Glutamatergic neuron (in vitro differentiated cells): ENCODE data around the gene WDR73. TPM values are rescaled to one million over a fixed set of nuclear protein-coding genes. Genes with fewer than 3 reads are reported as not detected.
A peak's percentile ranks its signal among the peaks of the same experiment; 100 is the strongest.

ENCODE experiments used
- DNase-seq: peaks from one replicate; pipeline ENCODE4 v3.0.0; 2022
- H3K27ac Mint-ChIP-seq: one replicate; pipeline ENCODE4 v1.8.0; 2020; ENCODE audit warnings: mild to moderate bottlenecking, mixed read lengths, inconsistent platforms; ENCODE audit not compliant: unreplicated experiment
- H3K27me3 Mint-ChIP-seq: one replicate; pipeline ENCODE4 v1.8.0; 2020; ENCODE audit warnings: mild to moderate bottlenecking, moderate library complexity, mixed read lengths, inconsistent platforms; ENCODE audit not compliant: unreplicated experiment
- H3K36me3 Mint-ChIP-seq: one replicate; pipeline ENCODE4 v1.8.0; 2020; ENCODE audit warnings: mild to moderate bottlenecking, mixed read lengths, inconsistent platforms; ENCODE audit not compliant: unreplicated experiment
- H3K4me1 Mint-ChIP-seq: one replicate; pipeline ENCODE4 v1.8.0; 2020; ENCODE audit warnings: mild to moderate bottlenecking, low read depth, mixed read lengths, inconsistent platforms; ENCODE audit not compliant: unreplicated experiment
- H3K4me3 Mint-ChIP-seq: one replicate; pipeline ENCODE4 v1.8.0; 2020; ENCODE audit warnings: mild to moderate bottlenecking, mixed read lengths, inconsistent platforms; ENCODE audit not compliant: unreplicated experiment
- H3K9me3 Mint-ChIP-seq: one replicate; pipeline ENCODE4 v1.8.0; 2020; ENCODE audit warnings: mild to moderate bottlenecking, moderate library complexity, mixed read lengths, inconsistent platforms; ENCODE audit not compliant: unreplicated experiment
- total RNA-seq: library from RNA; stranded (reverse); fragmentation: NEBNext Ultra II Directional; extraction: Animal tissue kit (Norgen Biotek cat#: 25700); gene quantifications from one replicate; pipeline ENCODE4 v1.2.1, GENCODE V29; 2021; ENCODE audit not compliant: unreplicated experiment
- TF ChIP-seq, protein P1 (sequence below): fragments of 200-600 bp; sonication (generic); IDR thresholded peaks from one replicate; pipeline ENCODE4 v1.5.0; 2021; ENCODE audit not compliant: partially characterized antibody, unreplicated experiment

The WDR73 gene
- total RNA-seq, 1 donor from 2014 or later: 19.5 TPM

DNA sequence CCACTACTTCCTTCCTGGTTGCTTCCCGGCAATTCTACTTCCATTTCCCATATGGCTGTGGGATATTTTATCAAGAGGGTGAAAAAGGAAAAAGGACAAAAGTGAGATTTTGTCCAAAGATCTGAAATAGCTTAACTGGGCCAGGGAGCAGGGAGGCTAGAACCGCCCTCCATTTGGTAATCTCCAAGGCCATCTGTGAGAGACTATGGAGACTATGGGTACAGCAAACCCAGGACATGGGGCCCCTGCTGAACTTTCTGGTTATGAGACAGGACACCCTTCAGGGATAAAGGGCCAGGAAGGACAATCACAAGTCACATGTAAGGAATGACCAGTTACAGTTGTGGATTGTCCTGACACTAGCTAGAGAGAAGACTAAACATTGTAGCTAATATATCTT, 29.0 kb downstream of the WDR73 start:
- TF ChIP-seq, protein P1, sequence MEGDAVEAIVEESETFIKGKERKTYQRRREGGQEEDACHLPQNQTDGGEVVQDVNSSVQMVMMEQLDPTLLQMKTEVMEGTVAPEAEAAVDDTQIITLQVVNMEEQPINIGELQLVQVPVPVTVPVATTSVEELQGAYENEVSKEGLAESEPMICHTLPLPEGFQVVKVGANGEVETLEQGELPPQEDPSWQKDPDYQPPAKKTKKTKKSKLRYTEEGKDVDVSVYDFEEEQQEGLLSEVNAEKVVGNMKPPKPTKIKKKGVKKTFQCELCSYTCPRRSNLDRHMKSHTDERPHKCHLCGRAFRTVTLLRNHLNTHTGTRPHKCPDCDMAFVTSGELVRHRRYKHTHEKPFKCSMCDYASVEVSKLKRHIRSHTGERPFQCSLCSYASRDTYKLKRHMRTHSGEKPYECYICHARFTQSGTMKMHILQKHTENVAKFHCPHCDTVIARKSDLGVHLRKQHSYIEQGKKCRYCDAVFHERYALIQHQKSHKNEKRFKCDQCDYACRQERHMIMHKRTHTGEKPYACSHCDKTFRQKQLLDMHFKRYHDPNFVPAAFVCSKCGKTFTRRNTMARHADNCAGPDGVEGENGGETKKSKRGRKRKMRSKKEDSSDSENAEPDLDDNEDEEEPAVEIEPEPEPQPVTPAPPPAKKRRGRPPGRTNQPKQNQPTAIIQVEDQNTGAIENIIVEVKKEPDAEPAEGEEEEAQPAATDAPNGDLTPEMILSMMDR: no peak
- Mint-ChIP-seq H3K27ac (no peak overlapping the region), H3K9me3 (peaks cover 33% of the 10 kb centered on the region), H3K36me3 (peaks cover 42% of the 10 kb centered on the region), H3K27me3 (peaks cover 21% of the 10 kb centered on the region), H3K4me3 (no peak overlapping the region), H3K4me1 (no peaks in the 10 kb centered on the region)
- DNase-seq: no peak

- no peak for DNase-seq
- Mint-ChIP-seq H3K27ac (peak overlapping the region; percentile 43), H3K9me3 (peaks cover 32% of the 10 kb centered on the region), H3K36me3 (peaks cover 44% of the 10 kb centered on the region), H3K27me3 (peaks cover 17% of the 10 kb centered on the region), H3K4me1 (no peaks in the 10 kb centered on the region), H3K4me3 (no peak overlapping the region)
- TF ChIP-seq, protein P1: no peak
Measured at GRCh38 chr15:84624359-84624758, 29.7 kb downstream of the WDR73 start.

- Mint-ChIP-seq H3K4me1 (no peaks in the 10 kb centered on the region), H3K4me3 (no peak overlapping the region), H3K9me3 (peaks cover 31% of the 10 kb centered on the region), H3K27ac (no peak overlapping the region), H3K36me3 (peaks cover 44% of the 10 kb centered on the region), H3K27me3 (peaks cover 14% of the 10 kb centered on the region)
- no peak for DNase-seq
- TF ChIP-seq, protein P1: no peak
Measured at GRCh38 chr15:84621358-84621979, 32.6 kb downstream of the WDR73 start.

GRCh38 chr15:84620626-84621025, 33.5 kb downstream of the WDR73 start:
- H3K4me3 Mint-ChIP-seq: no peak overlapping the region
- H3K9me3 Mint-ChIP-seq: peaks cover 30% of the 10 kb centered on the region
- no peak overlapping the region for H3K27ac Mint-ChIP-seq
- peaks cover 13% of the 10 kb centered on the region for H3K27me3 Mint-ChIP-seq
- H3K4me1 Mint-ChIP-seq: no peaks in the 10 kb centered on the region
- H3K36me3 Mint-ChIP-seq: peaks cover 44% of the 10 kb centered on the region
- no peak for DNase-seq
- TF ChIP-seq, protein P1: no peak

DNA sequence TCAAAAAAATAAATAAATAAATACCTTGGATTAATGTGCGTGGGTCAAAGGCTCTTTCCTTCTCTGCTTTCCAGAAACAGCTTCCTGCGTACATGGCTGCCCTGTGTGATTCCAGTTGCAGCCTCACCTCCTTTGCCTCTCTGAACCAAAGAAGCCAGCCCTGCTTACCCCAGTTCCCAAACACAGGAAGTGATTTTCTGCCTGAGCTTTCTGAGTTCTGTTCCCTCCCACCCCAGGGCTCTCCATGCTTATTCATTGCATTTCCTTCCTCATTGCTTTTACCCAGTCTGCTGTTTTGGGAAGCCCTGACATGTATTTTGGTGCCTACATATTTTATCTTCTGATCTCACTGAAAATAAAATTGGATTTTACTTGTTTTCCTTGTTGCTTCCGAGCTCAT, 37.8 kb downstream of the WDR73 start:
- Mint-ChIP-seq H3K27me3 (peaks cover 2% of the 10 kb centered on the region), H3K4me1 (no peaks in the 10 kb centered on the region), H3K36me3 (peaks cover 13% of the 10 kb centered on the region), H3K4me3 (no peak overlapping the region), H3K9me3 (peaks cover 12% of the 10 kb centered on the region), H3K27ac (peak overlapping the region; percentile 34)
- DNase-seq: no peak
- TF ChIP-seq, protein P1: no peak
